HEK293 (cell line): ENCODE results near the gene NUCKS1.

ENCODE experiments used
- ELK4 ChIP-seq: IDR thresholded peaks from 2 replicates; pipeline ENCODE4 v1.6.1; 2011; ENCODE audit warnings: mild to moderate bottlenecking, low read depth, low read length, borderline replicate concordance
- GLI4 ChIP-seq: fragments of 450-650 bp; formaldehyde crosslinking; IDR thresholded peaks from 2 replicates; pipeline ENCODE4 v1.5.1; 2016; ENCODE audit warnings: missing biosample characterization, missing genetic modification characterization
- GLIS2 ChIP-seq: fragments of 450-650 bp; formaldehyde crosslinking; IDR thresholded peaks from 2 replicates; pipeline ENCODE4 v1.5.1; 2016; ENCODE audit warnings: missing biosample characterization, missing genetic modification characterization
- TSHZ1 ChIP-seq: fragments of 450-650 bp; formaldehyde crosslinking; IDR thresholded peaks from 2 replicates; pipeline ENCODE4 v1.5.1; 2016; ENCODE audit warnings: missing biosample characterization, missing genetic modification characterization, borderline replicate concordance
- ZBTB20 ChIP-seq: fragments of 450-650 bp; formaldehyde crosslinking; IDR thresholded peaks from 2 replicates; pipeline ENCODE4 v1.5.1; 2016; ENCODE audit warnings: missing biosample characterization, missing genetic modification characterization
- ZFP41 ChIP-seq: fragments of 450-650 bp; formaldehyde crosslinking; IDR thresholded peaks from 2 replicates; pipeline ENCODE4 v1.5.1; 2016; ENCODE audit warnings: missing biosample characterization, missing genetic modification characterization, borderline replicate concordance
- ZNF10 ChIP-seq: fragments of 450-650 bp; formaldehyde crosslinking; IDR thresholded peaks from 2 replicates; pipeline ENCODE4 v1.5.1; 2017; ENCODE audit warnings: missing biosample characterization, missing genetic modification characterization
- ZNF175 ChIP-seq: fragments of 450-650 bp; formaldehyde crosslinking; IDR thresholded peaks from 2 replicates; pipeline ENCODE4 v1.5.1; 2016; ENCODE audit warnings: missing biosample characterization, missing genetic modification characterization
- ZNF19 ChIP-seq: fragments of 450-650 bp; formaldehyde crosslinking; IDR thresholded peaks from 2 replicates; pipeline ENCODE4; 2016; ENCODE audit warnings: missing biosample characterization, missing genetic modification characterization, low read depth
- ZNF223 ChIP-seq: fragments of 450-650 bp; formaldehyde crosslinking; IDR thresholded peaks from 2 replicates; pipeline ENCODE4 v1.5.1; 2016; ENCODE audit warnings: missing biosample characterization, missing genetic modification characterization
- ZNF292 ChIP-seq: fragments of 450-650 bp; formaldehyde crosslinking; IDR thresholded peaks from 2 replicates; pipeline ENCODE4 v1.5.1; 2016; ENCODE audit warnings: low read depth, missing biosample characterization, missing genetic modification characterization, borderline replicate concordance
- ZNF37A ChIP-seq: fragments of 450-650 bp; IDR thresholded peaks from 2 replicates; pipeline ENCODE4 v1.5.1; 2018; ENCODE audit warnings: missing biosample characterization, missing genetic modification characterization
- ZNF394 ChIP-seq: fragments of 450-650 bp; formaldehyde crosslinking; IDR thresholded peaks from 2 replicates; pipeline ENCODE4 v1.5.1; 2016; ENCODE audit warnings: missing biosample characterization, missing genetic modification characterization, mild to moderate bottlenecking, moderate library complexity, borderline replicate concordance
- ZNF426 ChIP-seq: fragments of 450-650 bp; formaldehyde crosslinking; IDR thresholded peaks from 2 replicates; pipeline ENCODE4 v1.5.1; 2017; ENCODE audit warnings: missing biosample characterization, missing genetic modification characterization, mild to moderate bottlenecking, inconsistent platforms, moderate library complexity
- ZNF48 ChIP-seq: fragments of 450-650 bp; formaldehyde crosslinking; IDR thresholded peaks from 2 replicates; pipeline ENCODE4 v1.5.1; 2016; ENCODE audit warnings: missing biosample characterization, missing genetic modification characterization
- ZNF488 ChIP-seq: fragments of 450-650 bp; formaldehyde crosslinking; IDR thresholded peaks from 2 replicates; pipeline ENCODE4 v1.5.1; 2016; ENCODE audit warnings: missing biosample characterization, missing genetic modification characterization
- ZNF514 ChIP-seq: fragments of 450-650 bp; formaldehyde crosslinking; IDR thresholded peaks from 2 replicates; pipeline ENCODE4 v1.5.1; 2016; ENCODE audit warnings: missing biosample characterization, missing genetic modification characterization
- ZNF548 ChIP-seq: fragments of 450-650 bp; formaldehyde crosslinking; IDR thresholded peaks from 2 replicates; pipeline ENCODE4 v1.5.1; 2016; ENCODE audit warnings: missing biosample characterization, missing genetic modification characterization
- ZNF707 ChIP-seq: fragments of 450-650 bp; formaldehyde crosslinking; IDR thresholded peaks from 2 replicates; pipeline ENCODE4 v1.5.1; 2016; ENCODE audit warnings: missing biosample characterization, missing genetic modification characterization
- ZNF747 ChIP-seq: fragments of 450-650 bp; formaldehyde crosslinking; IDR thresholded peaks from 2 replicates; pipeline ENCODE4 v1.5.1; 2016; ENCODE audit warnings: missing biosample characterization, missing genetic modification characterization
- ZNF843 ChIP-seq: fragments of 450-650 bp; formaldehyde crosslinking; IDR thresholded peaks from 2 replicates; pipeline ENCODE4 v1.5.1; 2016; ENCODE audit warnings: missing biosample characterization, missing genetic modification characterization
- ZSCAN16 ChIP-seq: fragments of 450-650 bp; formaldehyde crosslinking; IDR thresholded peaks from 2 replicates; pipeline ENCODE4 v1.5.1; 2016; ENCODE audit warnings: missing biosample characterization, missing genetic modification characterization
- ZSCAN30 ChIP-seq: fragments of 450-650 bp; IDR thresholded peaks from 2 replicates; pipeline ENCODE4 v1.5.1; 2018; ENCODE audit warnings: missing biosample characterization, mild to moderate bottlenecking, missing genetic modification characterization, moderate library complexity
- TF ChIP-seq, protein P1 (sequence below): fragments of 450-650 bp; formaldehyde crosslinking; conservative IDR thresholded peaks from 2 replicates; pipeline ENCODE4 v1.5.1; 2016; ENCODE audit warnings: low read depth, missing biosample characterization, missing genetic modification characterization
- TF ChIP-seq, protein P2 (sequence below): sonication (generic); formaldehyde crosslinking; IDR thresholded peaks from 2 replicates; pipeline ENCODE4 v1.8.1; 2022; ENCODE audit warnings: mild to moderate bottlenecking, moderate library complexity, missing genetic modification reagents
- TF ChIP-seq, protein P3 (sequence below): fragments of 450-650 bp; formaldehyde crosslinking; IDR thresholded peaks from 2 replicates; pipeline ENCODE4 v1.5.1; 2016; ENCODE audit warnings: missing biosample characterization, missing genetic modification characterization

Gene NUCKS1

DNA sequence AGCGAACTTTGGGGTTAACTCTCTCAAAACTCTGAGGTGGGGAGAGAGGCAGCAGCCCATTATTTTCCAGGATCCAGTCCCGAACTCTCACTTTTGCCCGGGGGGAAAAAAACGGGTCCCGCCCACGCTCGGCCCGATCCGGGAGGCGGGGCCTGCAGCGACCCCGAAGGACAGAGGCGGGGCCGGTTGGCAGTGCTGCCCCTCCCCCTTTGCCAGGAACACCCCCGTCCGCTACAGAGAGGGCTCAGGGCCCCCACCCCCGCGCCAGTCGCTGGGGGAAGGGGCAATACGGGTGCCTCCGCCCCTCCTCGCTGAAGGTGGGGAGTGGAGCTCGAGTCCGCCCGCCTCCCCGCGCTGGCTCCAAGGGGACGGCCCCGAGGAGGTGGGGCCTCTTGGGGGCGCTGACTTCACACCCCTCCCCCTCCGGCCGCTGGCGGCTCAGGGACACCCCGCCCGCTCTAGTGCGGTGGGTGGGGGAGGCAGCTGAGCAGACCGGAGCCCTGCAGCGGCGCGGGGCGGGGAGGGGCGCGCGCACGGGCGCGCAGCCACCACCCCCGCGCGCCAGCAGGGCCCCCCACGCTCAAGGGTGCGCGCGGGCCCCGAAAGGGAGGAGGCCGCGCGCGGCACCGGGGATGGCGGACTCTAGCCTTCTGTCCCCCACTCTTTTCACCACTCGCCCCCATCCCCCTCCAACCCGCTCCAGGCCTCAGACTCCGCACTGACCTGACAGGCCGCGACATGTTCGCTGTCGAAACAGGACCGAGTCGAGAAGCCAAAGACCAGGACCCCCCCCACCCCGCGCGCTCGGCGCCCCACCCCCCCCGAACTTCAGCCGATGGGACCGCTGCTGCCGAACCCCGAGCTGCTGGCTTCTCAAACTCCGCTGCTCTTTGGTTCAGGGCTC is 496 bp downstream of the NUCKS1 start (continued):
- TF ChIP-seq TSHZ1: no peak
- no peak for TF ChIP-seq ZNF426 (tag by site-specific recombination)
- TF ChIP-seq ZNF707 (tag by site-specific recombination): no peak
- TF ChIP-seq ZSCAN16 (tag by site-specific recombination): no peak
- TF ChIP-seq ZNF548 (tag by site-specific recombination): no peak
- TF ChIP-seq ZBTB20 (tag by site-specific recombination): no peak
- TF ChIP-seq ZNF19 (tag by site-specific recombination): no peak
- no peak for TF ChIP-seq ZNF488
- peak; percentile 89 for TF ChIP-seq ZSCAN30
- 0 out of 2 replicates have a peak, but pooled peaks have one; percentile 44 for TF ChIP-seq ZNF394 (tag by site-specific recombination)
- TF ChIP-seq ZNF10 (tag by site-specific recombination): 0 out of 2 replicates have a peak, but pooled peaks have one; percentile 28
- TF ChIP-seq ELK4: no peak
- peak; percentile 66; the same call in 1 of the 2 replicates for TF ChIP-seq ZNF843
- TF ChIP-seq, protein P1, sequence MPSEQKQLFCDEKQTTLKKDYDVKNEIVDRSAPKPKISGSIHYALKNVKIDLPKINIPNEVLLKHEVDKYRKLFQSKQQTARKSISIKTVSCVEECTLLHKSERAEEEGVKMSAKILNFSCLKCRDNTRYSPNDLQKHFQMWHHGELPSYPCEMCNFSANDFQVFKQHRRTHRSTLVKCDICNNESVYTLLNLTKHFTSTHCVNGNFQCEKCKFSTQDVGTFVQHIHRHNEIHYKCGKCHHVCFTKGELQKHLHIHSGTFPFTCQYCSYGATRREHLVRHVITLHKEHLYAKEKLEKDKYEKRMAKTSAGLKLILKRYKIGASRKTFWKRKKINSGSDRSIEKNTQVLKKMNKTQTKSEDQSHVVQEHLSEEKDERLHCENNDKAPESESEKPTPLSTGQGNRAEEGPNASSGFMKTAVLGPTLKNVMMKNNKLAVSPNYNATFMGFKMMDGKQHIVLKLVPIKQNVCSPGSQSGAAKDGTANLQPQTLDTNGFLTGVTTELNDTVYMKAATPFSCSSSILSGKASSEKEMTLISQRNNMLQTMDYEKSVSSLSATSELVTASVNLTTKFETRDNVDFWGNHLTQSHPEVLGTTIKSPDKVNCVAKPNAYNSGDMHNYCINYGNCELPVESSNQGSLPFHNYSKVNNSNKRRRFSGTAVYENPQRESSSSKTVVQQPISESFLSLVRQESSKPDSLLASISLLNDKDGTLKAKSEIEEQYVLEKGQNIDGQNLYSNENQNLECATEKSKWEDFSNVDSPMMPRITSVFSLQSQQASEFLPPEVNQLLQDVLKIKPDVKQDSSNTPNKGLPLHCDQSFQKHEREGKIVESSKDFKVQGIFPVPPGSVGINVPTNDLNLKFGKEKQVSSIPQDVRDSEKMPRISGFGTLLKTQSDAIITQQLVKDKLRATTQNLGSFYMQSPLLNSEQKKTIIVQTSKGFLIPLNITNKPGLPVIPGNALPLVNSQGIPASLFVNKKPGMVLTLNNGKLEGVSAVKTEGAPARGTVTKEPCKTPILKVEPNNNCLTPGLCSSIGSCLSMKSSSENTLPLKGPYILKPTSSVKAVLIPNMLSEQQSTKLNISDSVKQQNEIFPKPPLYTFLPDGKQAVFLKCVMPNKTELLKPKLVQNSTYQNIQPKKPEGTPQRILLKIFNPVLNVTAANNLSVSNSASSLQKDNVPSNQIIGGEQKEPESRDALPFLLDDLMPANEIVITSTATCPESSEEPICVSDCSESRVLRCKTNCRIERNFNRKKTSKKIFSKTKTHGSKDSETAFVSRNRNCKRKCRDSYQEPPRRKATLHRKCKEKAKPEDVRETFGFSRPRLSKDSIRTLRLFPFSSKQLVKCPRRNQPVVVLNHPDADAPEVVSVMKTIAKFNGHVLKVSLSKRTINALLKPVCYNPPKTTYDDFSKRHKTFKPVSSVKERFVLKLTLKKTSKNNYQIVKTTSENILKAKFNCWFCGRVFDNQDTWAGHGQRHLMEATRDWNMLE (tag by site-specific recombination): no peak
- TF ChIP-seq, protein P2, sequence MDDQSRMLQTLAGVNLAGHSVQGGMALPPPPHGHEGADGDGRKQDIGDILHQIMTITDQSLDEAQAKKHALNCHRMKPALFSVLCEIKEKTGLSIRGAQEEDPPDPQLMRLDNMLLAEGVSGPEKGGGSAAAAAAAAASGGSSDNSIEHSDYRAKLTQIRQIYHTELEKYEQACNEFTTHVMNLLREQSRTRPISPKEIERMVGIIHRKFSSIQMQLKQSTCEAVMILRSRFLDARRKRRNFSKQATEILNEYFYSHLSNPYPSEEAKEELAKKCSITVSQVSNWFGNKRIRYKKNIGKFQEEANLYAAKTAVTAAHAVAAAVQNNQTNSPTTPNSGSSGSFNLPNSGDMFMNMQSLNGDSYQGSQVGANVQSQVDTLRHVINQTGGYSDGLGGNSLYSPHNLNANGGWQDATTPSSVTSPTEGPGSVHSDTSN (CRISPR knock-in tag): no peak; the same call in 1 of the 2 replicates
- no peak for TF ChIP-seq GLI4
- TF ChIP-seq ZNF292 (tag by site-specific recombination): no peak
- TF ChIP-seq ZNF514 (tag by site-specific recombination): no peak
- no peak for TF ChIP-seq ZNF175 (tag by site-specific recombination)
- TF ChIP-seq ZNF48 (tag by site-specific recombination): no peak
- TF ChIP-seq, protein P3, sequence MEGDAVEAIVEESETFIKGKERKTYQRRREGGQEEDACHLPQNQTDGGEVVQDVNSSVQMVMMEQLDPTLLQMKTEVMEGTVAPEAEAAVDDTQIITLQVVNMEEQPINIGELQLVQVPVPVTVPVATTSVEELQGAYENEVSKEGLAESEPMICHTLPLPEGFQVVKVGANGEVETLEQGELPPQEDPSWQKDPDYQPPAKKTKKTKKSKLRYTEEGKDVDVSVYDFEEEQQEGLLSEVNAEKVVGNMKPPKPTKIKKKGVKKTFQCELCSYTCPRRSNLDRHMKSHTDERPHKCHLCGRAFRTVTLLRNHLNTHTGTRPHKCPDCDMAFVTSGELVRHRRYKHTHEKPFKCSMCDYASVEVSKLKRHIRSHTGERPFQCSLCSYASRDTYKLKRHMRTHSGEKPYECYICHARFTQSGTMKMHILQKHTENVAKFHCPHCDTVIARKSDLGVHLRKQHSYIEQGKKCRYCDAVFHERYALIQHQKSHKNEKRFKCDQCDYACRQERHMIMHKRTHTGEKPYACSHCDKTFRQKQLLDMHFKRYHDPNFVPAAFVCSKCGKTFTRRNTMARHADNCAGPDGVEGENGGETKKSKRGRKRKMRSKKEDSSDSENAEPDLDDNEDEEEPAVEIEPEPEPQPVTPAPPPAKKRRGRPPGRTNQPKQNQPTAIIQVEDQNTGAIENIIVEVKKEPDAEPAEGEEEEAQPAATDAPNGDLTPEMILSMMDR (tag by site-specific recombination): peak; percentile 87
- no peak for TF ChIP-seq ZFP41 (tag by site-specific recombination)
- no peak for TF ChIP-seq ZNF37A (tag by site-specific recombination)
- no peak for TF ChIP-seq ZNF223
- peak; percentile 100 for TF ChIP-seq GLIS2 (tag by site-specific recombination)
- no peak for TF ChIP-seq ZNF747 (tag by site-specific recombination)
